HG03457 (cell line): ENCODE data around the gene PAM.
A peak's percentile ranks its signal among the peaks of the same experiment; 100 is the strongest.

Experiments
- ATAC-seq: cut with Tn5 transposase; IDR thresholded peaks from one replicate; pipeline ENCODE4 v1.9.1; 2021; ENCODE audit warnings: moderate number of reproducible peaks; ENCODE audit not compliant: unreplicated experiment

Gene PAM

GRCh38 chr5:102807878-102808502 lies 52.9 kb downstream of the PAM start:
- no peak for ATAC-seq

DNA sequence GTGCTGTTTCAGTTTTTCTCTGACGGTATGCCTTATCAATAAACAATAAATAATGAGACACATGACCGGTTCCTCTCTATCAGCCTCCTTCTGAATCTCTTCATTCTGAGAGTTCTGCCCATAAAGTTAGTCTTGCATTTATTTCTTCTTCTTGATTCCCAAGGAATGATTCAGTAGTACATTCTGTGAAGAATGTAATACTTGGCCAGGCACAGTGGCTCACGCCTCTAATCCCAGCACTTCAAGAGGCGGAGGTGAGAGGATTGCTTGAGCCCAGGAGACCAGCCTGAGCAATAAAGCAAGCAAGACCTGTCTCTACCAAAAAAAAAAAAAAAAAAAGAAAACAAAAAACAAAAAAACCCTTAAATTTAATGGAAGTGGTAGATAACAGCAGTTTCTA lies 53.9 kb downstream of the PAM start:
- no peak for ATAC-seq

DNA sequence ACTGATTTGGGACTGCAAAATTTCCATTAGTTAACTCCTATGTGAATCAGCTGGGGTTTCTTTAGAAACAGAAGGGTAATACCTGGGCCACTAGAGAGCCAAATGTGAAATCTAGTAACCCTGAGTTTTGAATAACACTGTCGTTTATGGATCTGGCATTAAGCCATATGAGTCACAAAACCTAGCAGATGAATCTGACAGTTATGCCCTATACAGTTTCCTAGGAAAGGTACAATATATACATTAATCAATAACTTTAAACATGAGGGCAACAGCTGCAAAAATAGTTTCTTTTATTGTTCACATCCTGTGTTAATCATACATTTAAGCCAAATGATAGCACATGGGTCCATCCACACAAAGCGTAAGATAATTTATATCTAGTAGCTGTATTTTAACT lies 56.9 kb downstream of the PAM start:
- ATAC-seq = peak; percentile 67

- ATAC-seq = no peak
Measured at GRCh38 chr5:102813740-102814139, 58.6 kb downstream of the PAM start.

DNA sequence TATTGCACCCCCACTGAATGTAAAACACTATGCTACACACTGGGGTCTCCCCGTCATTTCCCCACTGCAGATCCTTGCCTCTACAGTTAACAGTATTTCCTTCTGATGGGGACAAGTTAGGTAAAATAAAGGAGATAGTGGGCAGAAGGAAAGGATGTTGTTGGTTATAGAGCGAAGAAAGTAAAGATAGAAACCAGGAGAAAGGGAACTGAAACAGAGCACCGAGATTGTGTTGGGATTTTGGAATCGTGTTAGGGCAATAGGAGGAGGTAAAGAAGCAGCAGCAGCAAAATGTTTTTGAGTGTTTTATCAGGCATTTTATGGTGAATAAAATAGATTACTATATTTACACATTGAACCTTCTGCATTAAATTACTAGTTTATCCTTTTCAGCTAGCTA lies 60.0 kb downstream of the PAM start:
- ATAC-seq = no peak

GRCh38 chr5:102815540-102816332 lies 60.6 kb downstream of the PAM start:
- no peak for ATAC-seq

- no peak for ATAC-seq
Measured at GRCh38 chr5:102818345-102818744, 63.2 kb downstream of the PAM start.

DNA sequence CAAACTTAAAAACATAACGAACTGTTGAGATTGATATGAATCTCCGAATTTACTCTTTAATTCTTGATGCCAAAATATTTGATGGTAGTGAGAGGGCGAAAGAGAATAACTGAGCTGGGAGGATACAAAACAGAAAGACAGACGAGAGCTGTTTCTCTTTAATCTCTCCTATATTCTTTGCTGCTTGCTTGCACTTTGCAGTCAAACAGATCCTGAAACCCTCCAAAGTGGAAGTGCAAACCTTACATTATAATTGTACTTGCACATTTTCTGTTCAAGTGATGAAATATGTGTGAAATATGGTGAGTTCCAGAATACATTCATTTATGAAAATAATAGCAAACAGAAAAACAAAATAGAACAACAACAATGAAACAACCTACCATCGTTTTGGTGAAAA lies 63.8 kb downstream of the PAM start:
- no peak for ATAC-seq

GRCh38 chr5:102819634-102820033 lies 64.5 kb downstream of the PAM start:
- ATAC-seq = no peak

- ATAC-seq = no peak
Measured at GRCh38 chr5:102823441-102823874, 68.4 kb downstream of the PAM start.

DNA sequence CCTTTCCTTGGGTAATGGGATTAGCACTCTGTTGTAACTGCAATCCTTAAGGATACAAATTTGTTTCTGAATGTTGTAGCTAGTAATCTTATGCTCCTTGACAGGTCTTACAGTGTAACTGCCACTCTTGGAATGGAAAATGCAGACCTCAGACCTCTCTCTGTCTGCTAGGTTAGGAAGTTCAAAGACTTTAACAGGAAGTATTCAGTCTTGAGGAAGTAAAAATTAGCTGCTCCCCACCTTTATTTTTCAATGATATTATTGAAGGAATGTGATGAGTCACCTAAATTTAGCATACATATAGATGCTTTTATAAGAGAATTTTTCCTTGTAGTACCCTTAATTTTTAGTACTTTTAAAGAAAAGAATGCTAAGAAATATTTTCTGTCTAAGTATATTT lies 71.5 kb downstream of the PAM start:
- ATAC-seq = no peak

- no peak for ATAC-seq
Measured at GRCh38 chr5:102830241-102830640, 75.1 kb downstream of the PAM start.

DNA sequence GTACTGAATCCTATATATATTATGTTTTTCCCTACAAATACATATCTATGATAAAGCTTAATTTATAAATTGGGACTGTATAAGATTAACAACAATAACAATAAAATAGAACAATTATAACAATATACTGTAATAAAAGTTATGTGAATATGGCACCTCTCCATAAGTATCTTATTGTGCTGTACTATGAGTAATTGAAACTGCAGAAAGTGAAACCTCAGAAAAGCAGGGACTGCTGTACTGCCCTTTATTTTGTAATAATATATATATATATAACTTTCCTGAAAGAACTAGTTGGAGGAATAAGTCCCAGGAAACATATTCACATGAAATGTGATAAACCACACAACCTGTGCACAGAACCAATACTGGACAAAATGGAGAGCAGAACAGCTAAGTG lies 77.3 kb downstream of the PAM start:
- ATAC-seq = no peak

DNA sequence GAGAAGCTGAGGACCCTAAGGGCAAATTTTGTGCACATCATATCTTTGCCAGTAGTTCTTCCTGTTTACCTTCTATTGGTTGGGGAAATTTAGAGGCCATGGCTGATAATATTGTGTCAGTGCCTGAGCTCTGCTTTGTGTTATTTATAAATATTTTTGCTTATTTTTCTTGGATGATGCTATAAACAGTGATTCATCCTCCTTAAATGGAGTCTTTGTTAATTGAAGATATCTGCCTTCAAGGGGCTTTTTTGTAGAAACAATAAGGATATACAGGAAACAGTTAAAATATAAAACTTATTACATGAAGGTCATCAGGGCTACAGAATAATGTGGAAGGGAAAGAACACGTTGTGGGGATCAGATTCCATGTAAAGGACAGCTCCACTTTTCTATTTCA lies 78.0 kb downstream of the PAM start:
- ATAC-seq = no peak

GRCh38 chr5:102834438-102834964 lies 79.4 kb downstream of the PAM start:
- ATAC-seq = no peak

DNA sequence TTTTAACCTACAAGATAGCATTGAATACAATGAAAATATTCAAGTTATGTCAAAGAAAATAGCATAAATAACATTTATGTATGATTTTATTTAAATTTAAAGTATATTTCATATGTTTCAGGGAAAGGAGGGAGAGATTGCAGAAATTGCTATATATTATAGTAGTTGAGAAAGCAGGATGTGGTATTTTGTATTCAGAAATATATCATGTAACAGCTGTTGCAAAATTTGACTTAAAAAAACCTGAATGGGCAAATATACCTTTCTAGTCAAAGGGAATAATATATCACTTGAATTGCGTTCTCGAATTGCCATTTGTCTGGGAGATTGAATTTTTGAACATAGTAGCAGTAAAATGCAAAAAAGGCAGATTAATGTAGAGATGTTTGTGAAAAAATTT lies 80.6 kb downstream of the PAM start:
- no peak for ATAC-seq

GRCh38 chr5:102841021-102841420 lies 85.9 kb downstream of the PAM start:
- ATAC-seq = no peak

DNA sequence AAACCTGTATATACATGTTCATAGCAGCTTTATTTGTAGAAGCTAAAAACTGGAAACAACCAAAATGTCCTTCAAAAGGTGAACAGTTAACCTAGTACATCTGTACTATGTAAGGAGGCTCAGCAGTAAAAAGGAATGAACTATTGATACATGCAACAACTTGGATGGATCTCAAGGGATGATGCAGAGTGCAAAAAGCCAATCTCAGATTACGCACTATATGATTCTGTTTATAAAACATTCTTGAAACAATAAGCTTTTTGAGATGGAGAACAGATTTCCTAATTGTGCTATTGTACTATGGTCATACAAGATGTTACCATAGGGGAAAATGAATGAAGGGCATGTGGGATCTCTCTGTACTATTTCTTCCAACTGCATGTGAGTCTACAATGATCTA lies 88.9 kb downstream of the PAM start:
- no peak for ATAC-seq

DNA sequence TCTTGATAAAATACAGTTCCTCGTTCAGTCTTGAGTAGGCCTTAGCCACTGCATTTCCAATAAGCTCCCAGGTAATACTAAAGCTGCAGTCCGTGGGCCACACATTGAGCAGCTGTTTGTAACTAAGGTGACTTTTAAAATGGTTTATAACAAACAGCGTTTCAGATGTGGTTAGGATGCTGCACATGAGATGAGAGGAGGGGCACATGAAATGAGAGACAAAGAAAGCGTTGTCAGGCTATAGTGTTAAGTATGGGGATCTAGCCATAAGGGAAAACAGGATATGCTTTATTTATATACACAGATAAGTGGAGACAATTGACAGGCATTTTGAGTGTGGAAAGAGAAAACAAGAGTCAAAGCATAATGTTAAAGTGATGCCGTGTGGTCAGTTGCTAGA lies 89.9 kb downstream of the PAM start:
- no peak for ATAC-seq

DNA sequence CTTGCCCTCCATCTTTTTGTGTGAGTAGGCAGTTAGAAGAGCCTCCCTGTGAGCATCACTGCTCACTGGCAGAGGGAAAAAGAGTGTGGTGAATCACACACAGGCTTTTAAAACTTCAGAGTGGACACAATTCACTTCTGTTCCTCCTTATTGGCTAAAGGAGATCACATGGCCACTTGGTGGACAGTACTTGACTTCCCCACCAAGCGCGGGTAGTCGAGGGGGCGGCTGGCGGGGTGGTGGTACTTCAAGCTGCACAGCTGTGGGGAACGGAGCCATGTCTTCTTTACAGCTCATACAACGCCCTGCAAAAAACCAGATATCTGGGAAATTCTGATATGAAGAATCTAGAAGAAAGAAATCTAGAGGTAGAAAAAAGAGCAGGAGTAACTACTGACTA lies 95.4 kb downstream of the PAM start:
- ATAC-seq = no peak

GRCh38 chr5:102853680-102854079 lies 98.6 kb downstream of the PAM start:
- no peak for ATAC-seq

DNA sequence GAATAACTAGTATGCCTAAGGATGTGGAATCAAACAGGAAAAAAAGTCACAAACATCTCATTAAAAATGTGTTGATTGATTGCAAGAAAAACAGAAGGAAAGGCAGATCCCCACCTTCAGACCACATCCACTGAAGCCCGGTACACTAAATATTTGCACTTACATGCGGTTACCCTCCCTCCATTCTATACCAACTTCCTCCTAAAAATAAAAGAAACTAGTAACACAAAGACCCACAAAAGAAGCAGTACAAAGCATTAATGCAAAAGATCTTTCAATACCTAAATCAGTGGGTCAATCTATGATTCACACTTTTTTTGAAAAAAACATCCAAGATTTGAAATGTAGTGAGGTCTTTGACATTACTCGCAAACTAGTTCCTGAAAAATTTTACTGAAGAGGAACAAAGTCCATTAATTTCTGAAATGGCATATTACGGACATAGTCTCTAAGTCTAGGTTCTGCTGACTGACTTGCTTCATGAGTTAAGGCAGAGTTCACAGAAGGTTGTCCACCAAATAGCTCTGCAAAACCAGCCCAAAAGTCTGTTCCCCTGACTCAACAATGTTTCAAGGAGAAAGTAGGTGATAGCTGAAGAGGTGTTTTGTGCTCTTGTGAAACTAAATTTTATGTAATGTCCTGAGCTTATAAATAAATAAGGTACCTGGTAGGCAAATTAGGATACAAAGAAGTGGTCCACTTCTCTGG lies 100.7 kb downstream of the PAM start:
- ATAC-seq = no peak
